Retinal pigment epithelial cell (primary cell): ENCODE results near the gene ZNF599.
"Not testable (repeated sequence)": the region's sequence is repeated elsewhere in the genome, so short reads cannot be mapped to it uniquely, and the experiment has no call there.

Experiments used
- DNase-seq: peaks from one replicate; pipeline ENCODE4 v3.0.0-alpha.2; 2010; ENCODE audit warnings: low read depth
- H3K4me3 ChIP-seq: 2 replicates; pipeline ENCODE4 v1.5.1; 2011; ENCODE audit warnings: mild to moderate bottlenecking, low read length, control low read depth, moderate library complexity
- CTCF ChIP-seq: conservative IDR thresholded peaks from 2 replicates; pipeline ENCODE4 v1.5.1; 2011; ENCODE audit warnings: low read depth, low read length, control low read depth, inconsistent platforms

The ZNF599 gene

GRCh38 chr19:34772697-34773554 is at the start of gene ZNF599:
ZNF599 (minus strand) TSS chr19:34773215; CDS start chr19:34772841, 374 bp downstream.
- peak; percentile 60 for DNase-seq
- peak within 1 kb of the TSS; percentile 85 for H3K4me3 ChIP-seq
- no peak for TF ChIP-seq CTCF

GRCh38 chr19:34818270-34818669 is 45.3 kb upstream of the ZNF599 start:
- TF ChIP-seq CTCF, result no peak
- H3K4me3 ChIP-seq, result no peak overlapping the region
- DNase-seq, result no peak

GRCh38 chr19:34816708-34817107 is 43.7 kb upstream of the ZNF599 start:
- no peak for TF ChIP-seq CTCF

GRCh38 chr19:34808566-34808965 is 35.6 kb upstream of the ZNF599 start:
- TF ChIP-seq CTCF, result no peak
- no peak overlapping the region for H3K4me3 ChIP-seq
- peak; percentile 4 for DNase-seq

More at GRCh38 chr19:34816708-34817107, 43.7 kb upstream of the ZNF599 start:
- no peak for DNase-seq
- H3K4me3 ChIP-seq, result no peak overlapping the region

GRCh38 chr19:34806976-34807860 is 34.2 kb upstream of the ZNF599 start:
- DNase-seq, result no peak
- no peak for TF ChIP-seq CTCF
- no peak overlapping the region for H3K4me3 ChIP-seq

- no peak for TF ChIP-seq CTCF
- no peak for DNase-seq
These were observed 31.1 kb upstream of the ZNF599 start for GRCh38 chr19:34804115-34804514.

GRCh38 chr19:34796953-34797352 is 23.9 kb upstream of the ZNF599 start:
- H3K4me3 ChIP-seq, DNase-seq: not testable (repeated sequence)

More at GRCh38 chr19:34804115-34804514, 31.1 kb upstream of the ZNF599 start:
- H3K4me3 ChIP-seq, result no peak overlapping the region
